ENCODE results near the gene CNOT1.
"Not testable (repeated sequence)": the region's sequence is repeated elsewhere in the genome, so short reads cannot be mapped to it uniquely, and the experiment has no call there.

The CNOT1 gene

GRCh38 chr16:58637021-58637420 lies 7.4 kb upstream of the CNOT1 start:
- DNase-seq: not testable (repeated sequence)

- DNase-seq: no peak
Observed at GRCh38 chr16:58636466-58636865, 6.8 kb upstream of the CNOT1 start.

GRCh38 chr16:58635502-58635901 lies 5.9 kb upstream of the CNOT1 start:
- no peak for DNase-seq

- DNase-seq: no peak
Observed at GRCh38 chr16:58634265-58634802, 4.7 kb upstream of the CNOT1 start.

GRCh38 chr16:58628845-58629732 lies 537 bp downstream of the CNOT1 start:
- DNase-seq: peak; percentile 35 to 45

GRCh38 chr16:58624209-58624608 lies 5.4 kb downstream of the CNOT1 start:
- no peak for DNase-seq

- DNase-seq: no peak
Observed at GRCh38 chr16:58620396-58620795, 9.2 kb downstream of the CNOT1 start.

GRCh38 chr16:58615280-58615679 lies 14.3 kb downstream of the CNOT1 start:
- DNase-seq: no peak

GRCh38 chr16:58614860-58615259 lies 14.8 kb downstream of the CNOT1 start:
- no peak for DNase-seq

GRCh38 chr16:58614212-58614611 lies 15.4 kb downstream of the CNOT1 start:
- no peak for DNase-seq

- DNase-seq: not testable (repeated sequence)
Observed at GRCh38 chr16:58612965-58613364, 16.7 kb downstream of the CNOT1 start.

GRCh38 chr16:58608601-58609136 lies 21.0 kb downstream of the CNOT1 start:
- no peak for DNase-seq

- DNase-seq: no peak
Observed at GRCh38 chr16:58605562-58605961, 24.1 kb downstream of the CNOT1 start.

GRCh38 chr16:58591083-58591482 lies 38.5 kb downstream of the CNOT1 start:
- DNase-seq: no peak

GRCh38 chr16:58589326-58589905 lies 40.2 kb downstream of the CNOT1 start:
- DNase-seq: no peak

GRCh38 chr16:58588406-58588805 lies 41.2 kb downstream of the CNOT1 start:
- DNase-seq: no peak

GRCh38 chr16:58586340-58587030 lies 43.1 kb downstream of the CNOT1 start:
- no peak for DNase-seq

GRCh38 chr16:58584831-58585505 lies 44.7 kb downstream of the CNOT1 start:
- DNase-seq: no peak

GRCh38 chr16:58582971-58583765 lies 46.5 kb downstream of the CNOT1 start:
- no peak for DNase-seq

GRCh38 chr16:58582133-58582532 lies 47.5 kb downstream of the CNOT1 start:
- DNase-seq: no peak

GRCh38 chr16:58579587-58579986 lies 50.0 kb downstream of the CNOT1 start:
- DNase-seq: no peak

GRCh38 chr16:58578642-58579041 lies 51.0 kb downstream of the CNOT1 start:
- no peak for DNase-seq

Measured in stimulated activated CD4-positive, alpha-beta T cell treated with anti-CD3 and anti-CD28 coated beads, Interleukin-4, amount 100 ng/mL, for 4 hours (primary cell).